IPS DF 4.7 (cell line): Measurements from ENCODE around the gene CDK18.

ENCODE experiments used
- DNase-seq: peaks from one replicate; pipeline ENCODE4 v3.0.0-alpha.2; 2013; ENCODE audit warnings: low spot score; ENCODE audit errors: extremely low read depth

The CDK18 gene

DNA sequence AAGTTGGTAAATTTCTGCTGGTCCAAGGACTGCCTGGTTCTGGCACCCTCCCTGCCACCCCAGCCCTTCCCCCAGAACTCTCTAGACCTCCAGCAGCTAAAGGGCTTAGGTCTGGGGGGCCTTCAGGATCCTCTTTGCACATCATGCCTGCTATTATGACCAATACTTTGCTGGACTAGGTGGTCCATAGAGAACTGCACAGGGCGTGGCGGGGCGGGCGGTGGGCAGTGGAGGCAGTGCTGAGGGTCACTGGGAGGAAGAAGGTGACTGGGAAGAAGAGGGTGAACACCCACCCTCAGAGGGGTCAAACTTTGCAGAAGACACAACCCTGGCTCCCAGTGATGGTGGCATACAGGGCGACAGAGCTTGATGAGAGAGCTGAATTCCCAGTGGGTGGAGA lies 18.2 kb downstream of the CDK18 start:
- no peak for DNase-seq

DNA sequence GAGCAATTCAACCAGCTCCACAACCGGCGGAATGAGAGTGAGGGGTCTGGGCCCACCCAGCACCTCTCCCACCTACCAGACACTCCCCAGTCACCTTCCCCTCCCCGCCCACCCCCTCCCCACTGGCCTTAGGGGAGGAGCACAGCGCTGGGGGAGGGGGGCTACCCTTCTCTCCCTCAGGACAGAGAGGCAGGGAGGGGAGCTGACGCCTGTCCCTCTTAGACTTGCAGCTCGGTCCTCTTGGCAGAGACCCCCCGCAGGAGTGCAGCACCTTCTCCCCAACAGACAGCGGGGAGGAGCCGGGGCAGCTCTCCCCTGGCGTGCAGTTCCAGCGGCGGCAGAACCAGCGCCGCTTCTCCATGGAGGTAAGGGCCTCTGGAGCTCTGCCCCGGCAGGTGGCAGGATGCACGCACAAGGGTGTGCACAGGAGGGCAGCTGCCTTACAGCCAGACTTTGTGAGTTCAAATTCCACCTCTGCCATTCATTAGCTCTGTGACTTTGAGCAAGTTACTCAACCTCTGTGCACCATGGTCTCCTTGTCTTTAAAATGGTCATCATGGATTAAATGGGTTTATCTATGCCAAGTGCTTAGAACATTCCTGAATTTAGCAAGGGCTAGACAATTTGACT lies 18.9 kb downstream of the CDK18 start:
- DNase-seq: no peak

DNA sequence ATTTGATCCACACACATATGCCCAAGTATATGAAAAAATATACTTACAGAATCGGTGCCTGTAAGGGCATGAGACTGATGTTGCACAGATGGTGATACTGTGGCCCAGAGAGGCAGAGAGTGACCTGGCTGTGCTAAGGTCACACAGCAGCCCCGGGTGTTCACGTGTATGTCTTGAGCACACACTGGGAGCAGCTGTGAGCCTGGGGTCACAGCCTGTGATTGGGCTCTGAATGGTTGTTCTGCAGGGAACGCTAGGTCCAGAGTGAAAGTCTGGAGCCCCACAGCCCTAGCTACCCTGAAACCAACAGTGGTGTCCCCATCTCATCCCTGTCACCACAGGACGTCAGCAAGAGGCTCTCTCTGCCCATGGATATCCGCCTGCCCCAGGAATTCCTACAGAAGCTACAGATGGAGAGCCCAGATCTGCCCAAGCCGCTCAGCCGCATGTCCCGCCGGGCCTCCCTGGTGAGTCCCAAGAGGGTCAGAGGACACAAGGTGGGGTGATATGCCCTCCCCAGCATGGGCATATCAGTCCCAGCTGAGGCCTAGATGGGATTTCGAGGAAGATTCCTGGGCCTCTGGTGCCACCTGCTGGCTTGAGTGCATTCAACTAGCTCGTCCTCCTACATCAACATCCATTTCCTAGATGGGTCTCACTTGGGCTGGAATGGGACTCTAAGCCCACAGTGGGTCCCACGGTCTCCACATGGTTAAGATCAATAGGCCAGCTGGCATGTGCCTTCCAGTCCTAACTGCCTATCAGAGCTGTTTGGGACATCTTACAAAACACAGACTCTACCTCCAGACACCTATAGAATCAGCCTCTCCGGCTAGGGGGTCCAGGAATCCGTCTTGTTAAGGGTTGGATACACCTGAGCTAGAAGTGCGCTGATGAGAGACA lies 19.7 kb downstream of the CDK18 start:
- DNase-seq: no peak

DNA sequence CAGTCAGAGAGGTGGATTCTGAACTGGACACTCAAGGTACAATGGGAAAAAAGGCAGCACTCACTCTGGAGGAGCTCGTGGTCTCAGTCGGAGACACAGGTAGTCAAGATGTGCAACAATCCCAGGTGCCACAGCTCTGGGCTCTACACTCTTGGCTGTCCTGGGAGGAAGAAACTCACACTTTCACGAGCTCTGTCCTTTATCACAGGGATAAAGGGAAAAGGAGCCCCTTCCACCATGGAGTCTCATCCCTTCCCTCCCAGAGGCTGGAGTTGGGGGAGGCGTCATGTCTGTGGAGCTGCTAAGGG lies 20.3 kb downstream of the CDK18 start:
- DNase-seq: no peak

DNA sequence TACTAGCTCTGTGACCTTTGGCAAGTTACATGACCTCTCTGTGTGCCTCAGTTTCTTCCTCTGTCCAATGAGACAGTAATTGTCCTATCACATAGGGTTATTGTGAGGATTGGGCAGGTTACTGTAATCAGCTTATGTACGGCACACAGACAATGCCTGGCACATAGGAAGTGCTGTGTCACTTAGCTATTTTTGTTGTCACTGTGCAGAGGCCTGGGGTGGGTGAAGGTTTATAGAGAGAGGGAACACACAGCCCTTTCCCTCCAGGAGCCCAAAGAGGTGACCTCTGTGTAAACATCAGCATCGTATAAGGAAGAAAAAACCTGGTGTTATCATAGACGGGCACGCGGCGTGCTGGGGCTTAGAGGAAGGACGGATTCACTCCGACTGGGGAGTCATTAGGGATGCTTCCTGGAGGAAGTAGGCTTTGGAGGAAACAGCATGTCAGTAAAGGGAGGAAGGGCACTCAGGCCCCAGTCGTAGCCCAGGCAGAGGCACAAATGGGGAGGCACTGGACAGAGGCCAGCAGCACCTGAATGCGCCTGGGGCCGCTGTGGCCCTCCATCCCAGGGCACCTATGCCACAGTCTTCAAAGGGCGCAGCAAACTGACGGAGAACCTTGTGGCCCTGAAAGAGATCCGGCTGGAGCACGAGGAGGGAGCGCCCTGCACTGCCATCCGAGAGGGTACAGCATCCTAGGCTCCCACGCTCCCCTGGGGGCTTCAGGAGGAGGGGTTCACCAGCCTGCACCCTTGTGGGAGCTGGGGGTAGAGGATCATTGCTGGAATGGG lies 21.2 kb downstream of the CDK18 start:
- no peak for DNase-seq

DNA sequence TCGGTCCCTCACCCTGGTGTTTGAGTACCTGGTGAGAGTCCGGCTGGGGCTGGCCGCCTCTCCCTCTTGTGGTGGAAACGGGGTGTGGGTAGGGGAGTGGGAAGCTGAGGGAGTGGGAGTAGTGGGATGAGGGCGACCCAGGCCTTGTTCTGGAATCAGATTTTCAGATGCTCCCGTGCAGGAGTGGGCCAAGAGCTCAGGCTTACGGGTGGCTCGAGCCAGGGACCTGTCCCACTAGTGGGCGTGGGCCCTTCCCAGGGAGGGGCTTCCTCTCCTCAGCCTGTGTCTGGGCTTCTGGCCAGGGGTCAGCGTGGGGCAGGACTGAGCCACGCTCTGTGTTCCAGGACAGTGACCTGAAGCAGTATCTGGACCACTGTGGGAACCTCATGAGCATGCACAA lies 22.0 kb downstream of the CDK18 start:
- DNase-seq: no peak

DNA sequence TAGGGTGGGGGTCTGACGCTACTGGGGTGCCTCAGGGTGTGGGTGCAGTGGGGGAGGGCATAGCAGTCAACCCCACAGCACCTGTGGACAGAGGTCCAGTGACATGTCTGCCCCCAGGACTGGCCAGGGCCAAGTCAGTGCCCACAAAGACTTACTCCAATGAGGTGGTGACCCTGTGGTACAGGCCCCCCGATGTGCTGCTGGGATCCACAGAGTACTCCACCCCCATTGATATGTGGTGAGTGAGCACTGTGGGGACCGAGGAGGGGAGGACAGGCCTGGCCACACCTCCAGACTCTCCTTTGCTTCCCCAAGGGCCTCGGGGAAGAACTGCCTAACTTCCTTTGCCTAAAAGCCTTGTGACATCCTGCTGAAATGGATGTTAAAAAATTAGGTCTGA lies 23.5 kb downstream of the CDK18 start:
- DNase-seq: no peak

DNA sequence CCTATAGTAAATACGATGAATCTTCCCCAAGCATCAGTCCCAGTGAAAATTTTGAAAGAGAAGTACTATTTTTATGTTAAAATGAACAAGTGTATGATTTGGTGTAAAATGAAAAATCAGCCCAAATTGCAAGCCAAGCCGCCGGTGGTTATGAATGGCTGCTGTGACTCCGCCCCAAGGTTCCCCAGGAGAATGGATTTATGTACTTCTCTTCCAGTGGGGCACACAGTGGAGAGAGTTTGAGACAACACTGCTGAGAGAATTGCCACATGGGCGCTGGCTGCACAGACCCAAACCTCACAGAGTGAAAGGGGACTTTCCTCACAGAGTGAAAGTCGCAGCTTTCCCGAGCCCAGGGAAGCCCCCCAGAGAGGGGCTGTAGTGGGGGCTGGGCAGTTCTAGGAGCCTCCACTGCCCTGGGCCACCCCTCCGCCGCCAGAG lies 24.0 kb downstream of the CDK18 start:
- DNase-seq: no peak

DNA sequence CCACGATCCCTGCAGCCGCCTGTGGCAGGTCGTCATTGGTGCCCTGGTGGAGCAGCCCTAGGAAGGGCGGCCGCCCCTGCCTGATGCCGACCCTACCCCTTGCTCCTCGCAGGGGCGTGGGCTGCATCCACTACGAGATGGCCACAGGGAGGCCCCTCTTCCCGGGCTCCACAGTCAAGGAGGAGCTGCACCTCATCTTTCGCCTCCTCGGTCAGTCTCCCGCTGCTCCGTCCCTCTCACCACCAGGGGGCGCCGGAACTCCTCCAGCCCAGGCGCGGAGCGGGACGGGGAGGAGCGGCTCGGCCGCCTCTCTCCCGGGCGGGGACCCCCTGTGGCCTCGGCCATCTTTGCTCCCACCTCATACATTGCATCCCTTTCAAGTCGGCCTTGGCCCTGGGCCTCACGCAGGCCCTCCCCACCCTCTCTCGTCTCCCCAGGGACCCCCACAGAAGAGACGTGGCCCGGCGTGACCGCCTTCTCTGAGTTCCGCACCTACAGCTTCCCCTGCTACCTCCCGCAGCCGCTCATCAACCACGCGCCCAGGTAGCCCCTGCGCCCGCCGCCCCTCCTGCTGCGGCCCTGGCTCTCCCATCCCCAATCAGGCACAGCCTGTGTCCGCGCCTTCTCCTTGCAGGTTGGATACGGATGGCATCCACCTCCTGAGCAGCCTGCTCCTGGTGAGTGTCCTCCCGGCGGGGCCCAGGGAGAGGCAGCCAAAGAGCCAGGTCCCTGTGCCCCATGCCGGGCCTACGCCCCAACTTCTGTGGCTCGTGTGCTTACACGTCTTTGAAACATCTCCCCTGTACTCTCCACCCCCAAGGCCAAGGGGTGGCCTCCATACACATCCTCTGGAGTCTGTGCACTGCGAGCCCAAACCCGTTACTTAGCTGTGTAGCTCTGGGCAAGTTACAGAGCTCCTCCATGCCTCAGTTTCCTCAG lies 24.7 kb downstream of the CDK18 start:
- DNase-seq: no peak

DNA sequence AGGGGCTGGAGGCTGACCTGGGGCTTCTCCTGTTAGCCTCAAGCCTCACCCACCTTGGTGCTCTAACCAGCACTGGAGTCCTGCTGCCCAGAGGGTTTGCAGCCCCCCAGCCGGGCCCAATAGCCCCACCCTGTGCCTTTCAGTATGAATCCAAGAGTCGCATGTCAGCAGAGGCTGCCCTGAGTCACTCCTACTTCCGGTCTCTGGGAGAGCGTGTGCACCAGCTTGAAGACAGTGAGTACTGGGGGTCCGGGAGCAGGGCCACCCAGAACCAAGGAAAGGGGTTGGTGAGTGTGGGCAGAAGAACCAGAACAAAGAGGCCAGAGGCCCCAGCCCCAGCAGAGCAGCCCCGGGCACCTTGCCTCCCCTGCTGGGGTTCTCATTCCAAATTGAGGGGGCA lies 25.6 kb downstream of the CDK18 start:
- no peak for DNase-seq

DNA sequence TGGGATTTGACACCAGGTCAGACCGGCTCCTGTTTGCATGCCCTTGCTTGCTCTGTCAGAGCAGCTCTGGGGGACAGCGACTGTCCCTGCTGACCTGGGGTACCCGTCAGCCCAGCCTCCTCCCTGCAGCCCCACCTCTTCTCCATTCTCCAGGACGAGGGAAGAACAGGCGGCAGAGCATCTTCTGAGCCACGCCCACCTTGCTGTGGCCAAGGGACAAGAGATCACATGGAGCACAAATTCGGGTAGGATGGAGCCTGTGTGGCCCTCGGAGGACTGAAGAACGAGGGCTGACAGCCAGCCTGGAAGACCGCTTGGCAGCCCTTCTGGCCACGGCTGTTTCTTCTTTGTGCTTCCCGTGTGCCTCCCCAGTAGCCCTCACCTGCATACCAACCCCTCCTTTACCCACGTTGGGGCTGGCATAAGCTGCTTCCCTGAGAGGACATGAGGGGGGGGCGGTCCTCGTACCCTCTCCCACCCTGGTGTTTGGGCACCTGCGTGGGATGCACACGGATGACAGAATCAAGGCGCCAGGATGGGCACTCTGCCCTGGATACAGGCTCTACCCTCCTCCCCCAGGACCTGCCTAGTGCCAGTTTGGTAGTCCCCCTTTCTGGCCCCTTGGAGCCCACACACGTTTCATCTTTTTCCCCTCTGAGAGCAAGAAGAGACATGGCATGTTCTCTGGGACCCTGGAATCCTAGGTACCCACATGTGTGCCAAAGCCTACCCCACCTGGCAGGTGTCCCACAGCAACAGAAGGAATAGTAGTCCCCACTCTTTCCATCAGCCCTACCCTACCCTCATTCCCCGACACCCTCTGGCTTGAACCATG lies 26.9 kb downstream of the CDK18 start:
- DNase-seq: no peak

DNA sequence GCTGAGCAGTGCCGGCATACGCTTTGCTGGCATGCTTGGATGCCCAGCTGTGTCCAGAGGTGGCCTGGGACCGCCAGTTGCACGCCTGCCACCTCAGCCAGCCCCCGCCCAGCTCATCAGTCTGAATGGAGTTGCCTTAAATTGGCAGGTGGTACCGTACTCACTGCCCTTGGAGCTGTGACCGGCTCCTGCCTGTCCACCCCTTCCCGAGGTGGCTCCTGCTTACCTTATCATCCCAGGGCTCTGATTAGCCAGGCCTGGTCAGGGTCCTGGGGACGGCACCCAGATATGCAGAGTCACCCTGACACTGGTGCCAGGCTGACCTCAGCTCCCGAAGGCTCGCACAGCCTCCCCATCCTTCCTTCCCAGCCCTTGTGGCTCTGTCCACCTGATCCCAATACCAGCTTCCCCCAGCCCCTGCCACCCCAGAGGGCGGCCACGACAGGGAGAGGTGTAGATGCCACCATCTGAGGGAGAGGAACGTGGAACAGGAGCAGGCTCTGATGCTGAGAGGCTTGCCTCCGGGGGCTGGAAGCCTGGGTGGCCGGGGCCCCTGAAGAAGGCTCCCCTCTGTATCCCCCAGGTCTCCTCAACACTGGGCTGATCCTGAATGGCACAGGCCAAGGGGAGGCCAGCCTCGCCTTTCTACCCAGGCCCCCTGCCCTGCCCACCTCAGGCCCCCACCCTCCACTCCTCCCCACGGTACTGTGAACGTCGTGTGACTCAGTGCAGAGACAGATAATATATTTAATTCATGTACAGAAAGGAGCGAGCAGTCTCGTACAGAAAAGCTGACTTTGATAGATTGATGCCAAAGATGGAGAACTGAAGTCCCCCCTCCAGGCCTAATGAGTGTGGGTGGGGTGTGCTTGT lies 27.8 kb downstream of the CDK18 start:
- DNase-seq: no peak

DNA sequence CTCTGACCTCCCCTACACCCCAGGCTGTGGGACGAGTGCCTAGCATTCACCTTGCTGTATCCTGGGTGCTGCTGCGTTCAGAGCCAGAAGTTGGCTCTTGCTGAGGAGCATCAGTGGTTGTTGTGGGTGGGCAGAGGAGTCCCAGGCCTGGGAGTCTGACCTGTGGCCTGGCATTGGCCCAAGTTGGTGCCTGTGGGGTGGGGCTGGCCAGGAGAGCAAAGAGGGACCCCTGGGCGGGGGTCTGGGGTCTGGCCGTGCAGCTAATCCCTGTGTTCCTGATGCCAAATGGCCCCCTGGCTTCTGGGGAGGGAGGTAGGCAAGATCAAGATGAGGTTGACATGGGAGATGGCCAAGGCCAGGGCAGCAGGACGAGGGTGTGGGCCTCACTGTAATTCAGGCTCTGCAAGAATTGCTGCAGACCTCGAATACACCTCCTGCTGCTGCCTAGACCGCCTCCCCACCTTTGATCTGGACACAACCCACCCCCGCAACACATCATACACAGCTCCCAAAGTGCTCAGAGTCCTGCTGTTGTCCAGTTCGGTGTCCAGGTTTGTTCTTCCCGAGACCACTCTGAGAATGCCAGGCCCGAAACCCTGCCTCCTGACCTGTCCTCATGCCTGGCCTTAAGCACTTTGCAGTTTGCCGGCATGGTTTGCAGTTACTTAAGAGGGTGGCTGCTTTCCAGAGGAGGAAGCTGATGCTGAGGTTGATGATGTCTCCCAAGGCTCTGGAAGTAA lies 28.7 kb downstream of the CDK18 start:
- no peak for DNase-seq

DNA sequence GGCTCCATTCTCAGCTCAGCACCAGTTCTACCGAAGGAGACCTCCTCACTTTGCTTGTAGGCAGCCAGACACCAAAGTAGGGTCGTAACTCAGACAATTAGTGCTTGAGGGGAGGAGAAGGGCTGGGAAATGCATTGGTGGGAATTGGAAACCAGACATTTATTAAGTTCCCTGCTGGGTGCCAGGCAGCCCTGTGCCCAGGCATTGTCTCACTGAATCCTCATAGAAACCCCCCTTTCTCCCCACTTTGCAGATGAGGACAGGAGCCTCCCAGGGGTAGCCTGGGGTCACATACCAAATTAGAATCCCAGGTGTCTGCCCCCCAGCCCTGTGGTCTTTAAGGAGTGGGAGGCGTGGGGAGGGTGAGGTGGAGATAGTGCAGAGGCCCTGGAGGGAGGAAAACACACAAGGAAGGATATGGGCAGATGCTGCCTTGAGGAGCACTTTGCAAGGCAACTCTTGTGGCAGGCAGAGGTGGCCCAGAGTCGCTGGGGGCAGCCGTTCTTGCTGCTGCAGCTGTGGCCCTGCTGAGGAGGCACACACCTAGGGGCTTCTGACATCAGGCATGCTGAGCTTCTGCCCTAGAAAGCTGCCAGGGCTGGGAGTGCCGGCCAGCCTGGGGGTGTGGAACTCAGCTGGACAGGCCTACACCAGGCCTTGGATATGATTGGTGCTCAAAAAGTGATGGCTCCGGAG lies 29.4 kb downstream of the CDK18 start:
- DNase-seq: no peak

DNA sequence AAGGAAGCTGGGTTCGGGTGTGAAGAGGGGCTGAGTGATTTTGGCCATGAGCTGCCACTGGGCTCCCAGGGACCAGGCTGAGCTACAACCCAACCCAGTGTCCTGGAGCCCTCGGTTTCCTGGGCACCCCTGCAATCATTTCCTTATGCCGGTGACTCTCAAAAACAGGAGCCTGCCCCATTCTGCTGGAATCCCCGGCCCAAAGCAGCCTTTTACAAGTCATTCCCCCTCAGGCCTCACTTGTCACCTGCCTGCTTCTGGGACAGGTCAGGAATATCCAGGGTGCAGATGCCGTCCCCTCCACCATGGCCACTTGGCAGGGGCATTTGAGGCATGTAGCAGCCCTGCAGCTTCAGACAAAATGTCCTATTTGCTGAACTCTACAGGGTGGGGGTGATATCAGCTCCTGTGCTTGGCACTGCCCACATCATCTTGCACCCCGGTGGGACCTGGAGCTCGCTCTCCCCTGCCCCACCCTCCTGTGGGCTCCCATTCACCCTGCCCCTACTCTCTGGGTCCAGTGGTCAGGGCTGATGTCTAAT lies 30.0 kb downstream of the CDK18 start:
- no peak for DNase-seq

DNA sequence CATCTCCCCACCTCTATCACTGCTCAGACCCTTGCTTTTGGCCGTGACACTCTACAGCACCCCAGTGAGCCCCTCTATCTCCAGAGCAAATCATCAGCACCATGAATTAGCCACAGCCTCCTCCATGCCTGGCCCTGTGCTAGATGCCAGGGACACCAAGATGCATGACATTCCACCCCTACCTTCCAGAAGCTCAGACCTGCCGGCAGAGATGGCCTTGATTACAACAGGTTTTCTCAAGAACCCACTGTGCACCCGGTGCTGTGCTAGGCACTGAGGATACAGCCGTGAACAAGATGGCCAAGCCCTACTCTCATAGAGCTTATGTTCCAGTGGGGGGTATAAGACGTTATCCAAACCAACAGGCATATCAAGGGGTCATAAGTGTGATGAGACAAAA lies 30.6 kb downstream of the CDK18 start:
- no peak for DNase-seq

DNA sequence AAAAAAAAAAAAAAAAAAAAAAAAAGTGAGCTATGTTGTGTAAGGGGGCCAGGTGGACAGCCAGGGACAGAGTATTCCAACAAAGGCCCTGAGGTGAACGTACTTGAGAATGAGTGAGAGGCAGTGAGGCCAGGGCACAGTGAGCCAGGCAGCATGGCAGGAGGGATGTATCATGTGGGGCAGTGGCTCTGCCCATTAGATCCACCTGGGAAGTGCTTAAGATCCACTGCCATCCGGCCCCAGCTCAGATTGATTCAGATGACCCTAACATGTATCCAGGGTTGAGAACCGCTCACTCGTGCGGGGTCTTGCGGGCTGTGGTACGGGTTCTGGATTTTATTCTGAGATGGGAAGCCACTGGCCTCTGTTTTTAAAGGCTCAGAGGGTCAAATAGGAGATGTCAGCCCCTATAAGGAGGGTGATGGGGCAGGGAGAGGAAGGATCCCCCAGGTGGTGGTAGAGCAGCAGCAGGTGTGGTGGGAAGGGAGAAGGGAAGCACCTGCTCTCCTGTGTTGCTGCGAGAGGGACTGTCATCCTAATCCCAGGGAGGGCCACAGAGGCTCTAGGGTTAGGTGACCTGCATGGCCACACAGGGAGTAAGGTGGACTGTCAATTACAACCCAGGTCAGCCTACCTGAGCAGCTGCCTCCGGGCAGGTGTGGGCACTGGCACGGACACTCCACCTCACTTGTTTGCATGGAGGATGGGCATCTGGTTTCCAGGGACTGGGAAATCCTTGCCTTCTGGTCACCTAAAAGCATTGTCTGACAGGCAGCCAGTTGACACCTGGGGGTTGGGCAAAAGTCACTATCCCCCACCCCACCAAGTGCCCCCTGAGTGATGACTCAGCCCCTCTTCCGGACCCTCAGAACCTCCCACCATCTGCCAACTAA lies 31.6 kb downstream of the CDK18 start:
- no peak for DNase-seq
